GM18909 (cell line): ENCODE results near the gene ADPRS.

ENCODE experiments used
- ATAC-seq: cut with Tn5 transposase; IDR thresholded peaks from one replicate; pipeline ENCODE4 v1.9.1; 2021; ENCODE audit warnings: mild to moderate bottlenecking; ENCODE audit not compliant: unreplicated experiment, poor library complexity

Gene ADPRS

GRCh38 chr1:36086529-36087232 lies 2.0 kb upstream of the ADPRS start:
- ATAC-seq: no peak

- ATAC-seq: no peak
Measured at GRCh38 chr1:36087233-36088123, 1.2 kb upstream of the ADPRS start.

- ATAC-seq: no peak
Measured at GRCh38 chr1:36088265-36088576, 471 bp upstream of the ADPRS start.

- ATAC-seq: no peak
Measured at GRCh38 chr1:36089393-36090121, 865 bp downstream of the ADPRS start.

- ATAC-seq: no peak
Measured at GRCh38 chr1:36091141-36091540, 2.4 kb downstream of the ADPRS start.

GRCh38 chr1:36091698-36092097 lies 3.0 kb downstream of the ADPRS start:
- no peak for ATAC-seq

- no peak for ATAC-seq
Measured at GRCh38 chr1:36092166-36092797, 3.6 kb downstream of the ADPRS start.

- ATAC-seq: no peak
Measured at GRCh38 chr1:36092798-36093185, 4.1 kb downstream of the ADPRS start.

- ATAC-seq: no peak
Measured at GRCh38 chr1:36093226-36093625, 4.5 kb downstream of the ADPRS start.

- ATAC-seq: no peak
Measured at GRCh38 chr1:36093929-36094328, 5.2 kb downstream of the ADPRS start.

- ATAC-seq: no peak
Measured at GRCh38 chr1:36094621-36095061, 5.9 kb downstream of the ADPRS start.

GRCh38 chr1:36095760-36096405 lies 7.2 kb downstream of the ADPRS start:
- ATAC-seq: no peak

- no peak for ATAC-seq
Measured at GRCh38 chr1:36096500-36097432, 8.1 kb downstream of the ADPRS start.

GRCh38 chr1:36097693-36098585 lies 9.2 kb downstream of the ADPRS start:
- no peak for ATAC-seq

- ATAC-seq: no peak
Measured at GRCh38 chr1:36098650-36099365, 10.1 kb downstream of the ADPRS start.

GRCh38 chr1:36099681-36100341 lies 11.1 kb downstream of the ADPRS start:
- no peak for ATAC-seq

GRCh38 chr1:36100376-36100775 lies 11.7 kb downstream of the ADPRS start:
- no peak for ATAC-seq
